ENCODE data around the gene TMPRSS11A.

DNA sequence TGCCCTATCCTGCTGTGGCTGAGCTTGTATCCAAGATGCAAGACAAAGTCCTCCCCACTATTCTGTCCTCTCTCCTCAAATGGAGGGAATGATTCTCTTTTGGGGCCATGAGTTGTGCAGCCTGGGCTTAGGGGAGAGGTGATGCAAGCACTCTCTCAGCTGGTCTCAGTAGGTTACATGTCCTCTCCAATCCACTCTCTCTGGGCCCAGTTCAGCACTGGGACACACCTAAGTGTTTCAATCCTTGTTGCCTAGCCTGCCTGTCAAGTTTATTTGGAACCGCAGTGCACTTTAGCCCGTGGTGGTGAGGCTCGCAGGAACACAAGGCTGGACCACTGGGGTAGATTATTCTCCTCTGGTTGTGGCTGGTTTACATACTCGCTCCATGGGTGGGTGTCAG lies 55.6 kb downstream of the TMPRSS11A start:
- TF ChIP-seq, protein P1, sequence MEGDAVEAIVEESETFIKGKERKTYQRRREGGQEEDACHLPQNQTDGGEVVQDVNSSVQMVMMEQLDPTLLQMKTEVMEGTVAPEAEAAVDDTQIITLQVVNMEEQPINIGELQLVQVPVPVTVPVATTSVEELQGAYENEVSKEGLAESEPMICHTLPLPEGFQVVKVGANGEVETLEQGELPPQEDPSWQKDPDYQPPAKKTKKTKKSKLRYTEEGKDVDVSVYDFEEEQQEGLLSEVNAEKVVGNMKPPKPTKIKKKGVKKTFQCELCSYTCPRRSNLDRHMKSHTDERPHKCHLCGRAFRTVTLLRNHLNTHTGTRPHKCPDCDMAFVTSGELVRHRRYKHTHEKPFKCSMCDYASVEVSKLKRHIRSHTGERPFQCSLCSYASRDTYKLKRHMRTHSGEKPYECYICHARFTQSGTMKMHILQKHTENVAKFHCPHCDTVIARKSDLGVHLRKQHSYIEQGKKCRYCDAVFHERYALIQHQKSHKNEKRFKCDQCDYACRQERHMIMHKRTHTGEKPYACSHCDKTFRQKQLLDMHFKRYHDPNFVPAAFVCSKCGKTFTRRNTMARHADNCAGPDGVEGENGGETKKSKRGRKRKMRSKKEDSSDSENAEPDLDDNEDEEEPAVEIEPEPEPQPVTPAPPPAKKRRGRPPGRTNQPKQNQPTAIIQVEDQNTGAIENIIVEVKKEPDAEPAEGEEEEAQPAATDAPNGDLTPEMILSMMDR (IDR thresholded peaks at IDR 0.05; ENCODE audit: low read depth, low read length): no peak
- TF ChIP-seq POLR2A (IDR thresholded peaks at IDR 0.05; ENCODE audit: extremely low read depth, insufficient read length): no peak
